DMS53 treated with DMSO at 0.1 percent for 48 hours (cell line): ENCODE results near the gene PPIL1.
"Not testable (repeated sequence)": the region's sequence is repeated elsewhere in the genome, so short reads cannot be mapped to it uniquely, and the experiment has no call there.

ENCODE experiments used
- DNase-seq: peaks from one replicate; lab custom pipeline; 2025; ENCODE audit not compliant: unreplicated experiment; lab: John Stamatoyannopoulos, UW

The PPIL1 gene

DNA sequence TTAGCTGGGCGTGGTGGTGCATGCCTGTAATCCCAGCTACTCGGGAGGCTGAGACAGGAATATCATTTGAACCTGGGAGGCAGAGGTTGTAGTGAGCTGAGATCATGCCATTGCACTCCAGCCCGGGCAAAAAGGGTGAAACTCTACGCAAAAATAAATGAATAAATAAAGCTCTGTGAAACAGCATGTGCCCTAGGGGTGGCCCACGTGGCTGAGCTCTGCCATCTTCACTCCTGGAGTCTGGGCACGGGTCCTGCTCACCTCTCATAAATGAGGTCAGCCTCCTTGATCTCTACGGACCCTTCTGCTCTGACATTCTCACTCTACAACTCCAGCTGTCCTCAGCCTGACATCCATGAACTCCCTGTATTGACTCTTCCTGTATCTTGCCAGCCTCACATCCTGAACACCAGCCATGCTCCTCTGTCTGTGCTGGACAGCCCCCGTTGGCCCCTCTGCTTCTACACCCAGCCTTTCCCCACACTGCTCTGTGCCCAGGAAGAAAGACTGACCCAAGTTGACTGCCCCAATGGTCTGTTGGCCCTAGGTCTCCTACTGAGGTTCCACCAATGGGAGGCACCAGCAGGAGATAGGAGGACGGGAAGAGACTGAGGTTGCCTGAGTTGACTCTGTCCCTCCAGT is 57.3 kb downstream of the PPIL1 start:
- DNase-seq: no peak

DNA sequence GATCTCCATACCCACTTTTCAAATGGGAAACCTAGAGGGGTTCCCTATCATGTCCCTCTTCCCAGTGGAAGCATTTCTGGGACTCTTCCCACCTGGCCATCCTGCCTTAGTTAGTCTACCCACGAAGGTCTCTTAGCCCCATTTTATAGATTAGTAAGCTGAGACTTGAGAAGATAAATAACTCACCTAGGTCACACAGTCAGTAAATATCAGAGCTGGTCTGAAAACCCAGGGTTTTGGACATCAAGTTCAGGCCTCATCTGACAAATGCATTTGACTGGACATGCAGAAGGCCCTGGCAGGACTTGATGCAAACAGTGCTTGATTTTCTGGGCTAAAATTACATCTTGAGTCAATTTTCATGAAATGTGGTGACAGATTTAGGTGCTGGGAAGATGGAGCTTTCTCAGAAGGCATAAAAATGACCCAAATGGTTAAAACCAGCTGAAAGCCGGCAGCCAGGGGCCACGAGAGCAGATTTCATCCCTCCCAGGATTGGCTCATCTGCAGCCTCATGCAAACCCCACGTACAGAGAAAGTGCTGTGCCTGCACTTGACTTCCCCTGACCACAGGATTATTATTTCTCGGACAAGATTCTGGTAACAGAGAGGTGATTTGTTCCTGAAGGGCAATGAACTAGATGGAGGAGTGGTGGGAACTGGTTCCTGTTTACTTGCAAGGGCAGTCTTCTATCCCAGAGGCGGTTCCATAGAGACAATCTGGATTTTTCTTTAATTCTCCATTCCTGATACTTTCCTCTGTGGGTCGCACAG is 58.5 kb downstream of the PPIL1 start:
- DNase-seq: no peak

DNA sequence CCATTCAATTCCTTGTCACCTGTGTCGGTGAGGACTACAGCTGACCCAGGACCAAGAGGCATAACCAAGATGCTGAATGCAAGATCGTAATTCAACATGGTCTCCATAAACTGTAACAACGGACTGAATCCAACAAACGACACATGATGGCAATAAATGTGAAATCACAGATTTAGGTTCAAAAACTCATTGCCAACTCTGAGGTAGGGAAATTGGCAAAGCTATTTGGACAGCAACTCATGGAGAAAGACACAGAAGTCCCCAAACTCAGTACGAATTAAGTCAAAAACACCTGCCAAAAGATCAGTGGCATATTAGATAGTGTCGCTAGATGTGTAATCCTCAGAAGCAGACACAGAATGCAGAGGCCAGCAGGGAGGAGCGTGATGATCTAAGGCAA is 60.4 kb downstream of the PPIL1 start:
- no peak for DNase-seq

DNA sequence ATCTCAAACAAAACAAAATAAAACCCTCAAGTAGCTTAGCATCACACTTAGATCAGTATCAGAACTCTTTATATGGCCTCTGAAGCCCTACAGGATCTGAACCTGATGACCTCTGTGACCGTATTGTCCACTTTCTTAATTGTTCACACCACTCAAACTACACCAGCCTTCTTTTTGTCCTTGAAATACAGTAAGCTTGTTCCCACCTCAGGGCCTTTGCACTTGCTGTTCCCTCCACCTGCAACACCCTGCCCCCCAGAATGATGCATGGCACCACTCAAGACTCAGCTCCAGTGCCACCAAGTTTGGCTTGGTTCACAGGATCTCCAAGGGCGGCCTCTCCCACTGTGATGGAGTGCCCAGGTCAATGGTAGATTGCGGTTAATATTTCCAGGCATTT is 61.1 kb downstream of the PPIL1 start:
- DNase-seq: no peak

DNA sequence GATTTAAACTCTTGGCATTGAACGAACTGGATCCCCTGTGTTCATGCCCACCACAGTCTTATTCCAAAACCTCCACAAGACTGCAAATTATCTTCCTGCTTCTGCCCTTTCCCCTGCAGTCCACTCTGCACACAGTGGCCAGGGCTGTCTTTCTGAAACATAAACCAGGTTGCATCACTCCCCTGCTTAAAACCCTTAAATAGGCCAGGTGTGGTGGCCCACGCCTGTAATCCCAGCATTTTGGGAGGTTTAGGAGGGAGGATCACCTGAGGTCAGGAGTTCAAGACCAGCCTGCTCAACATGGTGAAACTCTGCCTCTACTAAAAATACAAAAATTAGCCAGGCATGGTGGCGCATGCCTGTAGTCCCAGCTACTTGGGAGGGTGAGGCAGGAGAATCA is 61.6 kb downstream of the PPIL1 start:
- not testable (repeated sequence) for DNase-seq

DNA sequence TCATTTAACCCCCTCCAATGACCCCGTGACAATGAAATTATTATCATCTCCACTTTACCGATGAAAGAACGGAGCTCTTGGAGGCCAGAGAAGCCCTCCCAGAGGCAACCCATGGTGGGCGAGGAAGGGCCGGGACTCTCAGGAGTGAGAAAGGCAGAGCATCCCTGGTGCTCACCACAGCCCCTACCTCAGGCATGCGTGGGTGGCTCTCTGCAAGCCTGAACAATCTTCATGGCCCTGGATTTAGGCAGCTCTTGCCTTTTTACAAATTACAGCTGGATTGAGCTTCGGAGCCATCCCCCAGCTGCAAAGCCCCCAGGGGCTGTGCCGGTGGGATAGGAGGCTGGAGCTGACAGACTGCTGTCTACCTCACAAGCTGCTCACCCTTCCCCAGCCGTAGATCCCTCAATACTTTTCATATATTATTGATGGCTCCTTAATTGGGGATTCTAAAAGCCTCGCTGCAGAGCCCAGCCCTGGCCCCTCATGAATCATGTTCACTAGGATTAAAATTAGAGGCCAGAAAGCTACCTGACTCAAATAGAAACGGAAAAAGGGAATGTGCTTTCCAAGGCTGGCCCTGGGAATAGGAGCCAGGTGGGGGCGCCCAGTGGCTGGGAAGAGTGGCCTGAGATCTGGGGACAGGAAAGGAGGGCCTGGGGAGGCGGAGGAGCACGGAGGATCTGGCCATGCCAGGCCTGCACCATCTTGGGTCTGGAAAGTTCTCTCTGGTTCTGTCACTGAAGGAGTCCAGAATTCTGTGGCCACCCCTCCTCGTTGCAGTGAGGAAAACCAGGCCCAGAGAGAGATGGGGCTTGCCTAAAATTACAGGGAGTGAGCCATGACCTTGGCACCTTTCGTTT is 64.4 kb downstream of the PPIL1 start:
- no peak for DNase-seq

DNA sequence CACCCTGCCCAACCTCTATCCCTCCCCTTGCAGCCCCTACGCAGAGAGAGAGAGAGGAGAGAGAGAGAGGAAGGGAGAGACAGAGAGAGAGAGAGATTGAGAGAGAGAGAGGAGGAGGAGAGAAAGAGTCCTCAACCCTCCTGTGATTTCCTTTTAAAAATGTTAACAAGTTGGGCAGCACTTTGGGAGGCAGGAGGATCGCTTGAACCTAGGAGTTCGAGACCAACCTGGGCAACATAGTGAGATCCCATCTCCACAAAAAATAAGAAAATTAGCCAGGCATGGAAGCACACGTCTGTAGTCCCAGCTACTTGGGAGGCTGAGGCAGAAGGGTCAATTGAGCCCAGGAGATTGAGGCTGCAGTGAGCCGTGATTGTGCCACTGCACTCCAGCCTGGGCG is 65.4 kb downstream of the PPIL1 start:
- no peak for DNase-seq

DNA sequence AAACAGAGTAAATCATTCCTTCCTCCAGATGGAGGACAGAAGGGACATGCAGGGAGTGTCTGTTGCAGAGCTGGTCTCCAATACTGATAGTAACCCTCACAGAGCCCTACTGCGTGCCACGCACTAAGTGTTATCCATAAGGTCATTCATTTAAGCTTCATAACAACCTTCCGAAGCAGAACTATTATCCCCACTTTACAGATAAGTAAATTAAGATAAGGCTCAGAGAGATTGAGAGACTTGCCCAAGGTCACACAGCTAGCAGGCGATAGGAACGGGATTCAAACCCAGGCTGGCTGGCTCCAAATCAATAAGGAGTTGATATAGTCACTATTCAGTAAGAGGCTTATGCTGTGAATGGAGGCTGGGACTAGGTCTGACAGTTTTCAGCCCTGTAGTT is 66.0 kb downstream of the PPIL1 start:
- no peak for DNase-seq

DNA sequence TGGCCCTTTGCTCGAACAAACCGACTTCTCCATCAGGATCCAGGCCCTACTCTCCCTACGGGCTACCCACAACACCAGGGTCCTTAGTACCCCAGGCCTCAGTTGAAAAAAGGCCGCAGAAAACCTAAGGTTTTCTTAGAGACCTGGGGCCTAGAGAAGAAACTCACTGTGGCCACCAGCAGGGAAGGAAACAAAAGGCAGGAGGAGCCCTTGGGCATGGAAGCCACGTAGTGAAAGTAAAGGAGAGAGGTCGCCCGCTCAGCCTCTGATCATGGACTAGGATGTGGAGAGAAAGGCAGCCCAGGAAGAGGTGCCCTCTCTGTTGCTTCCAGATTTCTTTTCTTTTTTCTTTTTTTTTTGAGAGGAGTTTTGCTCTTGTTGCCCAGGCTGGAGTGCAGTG is 66.9 kb downstream of the PPIL1 start:
- no peak for DNase-seq

DNA sequence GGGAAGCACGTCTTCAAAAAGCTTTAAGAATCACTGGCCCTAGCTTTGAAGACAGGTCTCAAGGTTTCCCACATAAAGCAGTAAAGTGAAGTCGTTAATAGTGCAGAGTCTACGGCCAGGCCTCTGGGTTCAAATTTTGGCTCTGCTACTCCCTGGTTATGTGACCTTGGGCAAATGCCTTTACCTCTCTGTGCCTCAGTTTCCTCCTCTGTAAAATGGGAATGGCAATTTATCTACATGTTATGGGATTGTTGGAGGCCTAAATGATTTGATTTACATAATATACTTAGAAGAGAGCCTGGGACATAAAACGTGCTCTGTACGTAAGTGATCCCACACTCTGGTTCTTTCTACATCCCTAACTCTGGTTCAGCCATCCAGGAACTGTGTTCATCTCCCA is 67.5 kb downstream of the PPIL1 start:
- no peak for DNase-seq

DNA sequence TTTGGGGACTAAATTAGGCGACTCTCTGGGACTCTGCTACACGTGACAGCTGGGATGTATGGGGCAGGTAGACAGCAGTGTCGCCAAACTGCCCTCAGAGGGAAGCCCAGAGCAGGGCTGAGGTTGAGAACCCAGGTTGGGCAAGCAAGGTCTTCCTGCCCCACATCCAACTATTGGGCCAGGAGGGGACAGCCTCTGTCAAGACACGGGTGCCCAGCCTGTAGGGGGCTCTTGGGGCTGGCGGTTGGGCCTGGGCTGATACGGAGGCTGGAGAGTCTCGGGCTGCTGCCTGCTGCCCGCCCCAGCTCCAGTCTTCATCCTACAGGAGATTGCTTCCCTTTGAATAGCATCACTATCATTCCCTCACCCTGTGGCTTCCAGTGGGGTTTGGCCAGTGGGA is 68.7 kb downstream of the PPIL1 start:
- no peak for DNase-seq

DNA sequence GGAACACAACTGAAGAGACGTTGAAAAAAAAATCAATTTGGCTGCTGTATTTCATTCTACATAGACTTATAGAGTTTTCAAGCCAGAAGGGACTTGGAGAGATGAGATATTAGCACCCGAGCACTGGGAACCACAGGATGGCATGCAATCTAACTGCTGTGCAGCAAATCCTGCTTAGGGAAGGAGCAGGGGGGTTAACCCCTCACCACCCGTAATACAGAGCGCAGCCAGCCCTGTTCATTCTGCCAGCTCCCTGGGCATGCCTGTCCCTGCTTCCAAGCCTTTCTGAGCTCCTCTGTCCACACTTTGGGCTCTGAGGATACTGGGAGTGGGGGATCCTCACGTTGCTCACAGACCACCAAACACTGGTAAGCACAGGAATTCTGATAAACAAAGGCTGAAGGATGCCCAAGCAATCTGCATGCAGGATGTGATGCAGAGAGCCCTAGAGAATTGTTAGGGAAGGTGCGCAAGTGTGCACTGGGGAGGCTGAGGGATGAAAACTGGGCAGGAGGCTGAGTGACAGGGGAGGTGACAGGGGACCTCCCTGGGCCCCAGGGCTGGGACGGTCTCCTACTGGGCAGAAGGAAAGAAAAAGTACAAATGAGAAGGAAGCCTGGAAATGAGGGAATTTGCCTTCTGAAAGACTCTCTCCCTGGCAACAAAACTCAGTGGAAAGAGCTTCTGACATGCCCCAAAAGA is 69.4 kb downstream of the PPIL1 start:
- DNase-seq: no peak
